RPMI8226 (cell line): Measurements from ENCODE around the gene PPP1R18.

Experiments used
- DNase-seq: peaks from one replicate; pipeline ENCODE4 v3.0.0-alpha.2; 2015

The PPP1R18 gene

GRCh38 chr6:30657454-30657853, 29.0 kb downstream of the PPP1R18 start:
- no peak for DNase-seq

- no peak for DNase-seq
These were observed 29.9 kb downstream of the PPP1R18 start for GRCh38 chr6:30656513-30656912.

- DNase-seq, result no peak
These were observed 30.7 kb downstream of the PPP1R18 start for GRCh38 chr6:30655743-30656094.

GRCh38 chr6:30654798-30655742, 31.4 kb downstream of the PPP1R18 start:
- no peak for DNase-seq

- no peak for DNase-seq
These were observed 35.3 kb downstream of the PPP1R18 start for GRCh38 chr6:30651143-30651542.

- peak; percentile 89 for DNase-seq
These were observed 39.0 kb downstream of the PPP1R18 start for GRCh38 chr6:30647242-30648116.

- peak; percentile 98 for DNase-seq
These were observed 39.8 kb downstream of the PPP1R18 start, which contains the start of gene C6orf136 for GRCh38 chr6:30646450-30647241. Gene C6orf136 (plus strand): TSS chr6:30647133. CDS start chr6:30647232, 99 bp downstream.

GRCh38 chr6:30645989-30646388, 40.5 kb downstream of the PPP1R18 start:
- DNase-seq, result no peak

- DNase-seq, result no peak
These were observed 41.7 kb downstream of the PPP1R18 start for GRCh38 chr6:30644769-30645168.

- DNase-seq, result no peak
These were observed 42.8 kb downstream of the PPP1R18 start for GRCh38 chr6:30643656-30644055.

GRCh38 chr6:30641048-30641447, 45.4 kb downstream of the PPP1R18 start:
- no peak for DNase-seq

- no peak for DNase-seq
These were observed 46.0 kb downstream of the PPP1R18 start for GRCh38 chr6:30640481-30640880.

GRCh38 chr6:30635834-30636233, 50.6 kb downstream of the PPP1R18 start:
- no peak for DNase-seq

- peak; percentile 89 for DNase-seq
These were observed 59.7 kb downstream of the PPP1R18 start, which contains the start of gene ATAT1 for GRCh38 chr6:30626484-30627366. Gene ATAT1 (plus strand): TSS chr6:30626874.
